Endothelial cell of umbilical vein (primary cell): ENCODE data around the gene NRXN3. TPM values are rescaled to one million over a fixed set of nuclear protein-coding genes. Genes with fewer than 3 reads are reported as not detected.

Experiments used
- BruUV-seq: library from RNA; stranded (reverse); fragments of 400-500 nt; replicated peaks from 2 replicates; lab custom pipeline; 2021; lab: Mats Ljungman, UMichigan
- CTCF ChIA-PET: fragments of 300-600, 350-600 bp; sonication (Branson Sonifier 250); formaldehyde crosslinking; loops from one replicate; lab custom pipeline; 2021; ENCODE audit warnings: antibody characterized with exemption, inconsistent platforms; lab: Charles Lee
- POLR2A ChIA-PET: fragments of 300-600, 350-600 bp; sonication (Branson Sonifier 250); formaldehyde crosslinking; loops from one replicate; lab custom pipeline; 2021; ENCODE audit warnings: antibody characterized with exemption, inconsistent platforms; lab: Charles Lee
- DNase-seq: peaks from one replicate; pipeline ENCODE4 v3.0.0-alpha.2; 2011; ENCODE audit warnings: low read depth, low spot score
- FAIRE-seq: peaks from 2 replicates; lab custom pipeline; 2011; peaks lifted over from hg19 to GRCh38; lab: Jason Lieb, UNC
- H2AFZ ChIP-seq: 2 replicates; pipeline ENCODE4 v1.6.0; 2012; ENCODE audit warnings: low read depth, low read length, control low read depth, inconsistent platforms
- H3K27ac ChIP-seq: 2 replicates; pipeline ENCODE4 v1.5.1; 2011; ENCODE audit warnings: low read depth, mild to moderate bottlenecking, control low read depth, low read length, moderate library complexity; ENCODE audit not compliant: insufficient read depth
- H3K27me3 ChIP-seq, 2 experiments: 2 replicates each; pipeline versions ENCODE4 v1.6.0 to v1.6.1; 2011; ENCODE audit warnings: low read length in 2 of 2, mixed read lengths in 1 of 2; ENCODE audit not compliant: control insufficient read depth in 2 of 2, insufficient read depth in 2 of 2
- H3K36me3 ChIP-seq, 2 experiments: 2 replicates in 1 of 2; 3 replicates in 1 of 2; pipeline ENCODE4 v1.5.1; 2011; ENCODE audit warnings: low read length in 2 of 2, mild to moderate bottlenecking in 1 of 2, moderate library complexity in 1 of 2; ENCODE audit not compliant: control insufficient read depth in 2 of 2, insufficient read depth in 2 of 2; ENCODE audit errors: extremely low read depth in 1 of 2
- H3K4me1 ChIP-seq: 3 replicates; pipeline ENCODE4 v1.5.1; 2011; ENCODE audit warnings: mild to moderate bottlenecking, low read length; ENCODE audit not compliant: control insufficient read depth, insufficient read depth; ENCODE audit errors: extremely low read depth
- H3K4me2 ChIP-seq: 2 replicates; pipeline ENCODE4 v1.6.1; 2011; ENCODE audit warnings: low read length, control low read depth, mixed read lengths; ENCODE audit not compliant: insufficient read depth
- H3K4me3 ChIP-seq, 3 experiments: fragments of 200-600 bp in 1 of 3; sonication (generic), shearing (Covaris generic) in 1 of 3; replicated peaks in 1 of 3; 2 replicates each; pipeline ENCODE4 v1.5.1; 2011 to 2016; ENCODE audit warnings: control low read depth in 3 of 3, low read length in 3 of 3, mild to moderate bottlenecking in 2 of 3, inconsistent platforms in 1 of 3, low read depth in 1 of 3, moderate library complexity in 1 of 3; ENCODE audit not compliant: insufficient read depth in 1 of 3
- H3K79me2 ChIP-seq: 2 replicates; pipeline ENCODE4 v1.6.0; 2012; ENCODE audit warnings: low read length, inconsistent platforms; ENCODE audit not compliant: control insufficient read depth, insufficient read depth
- H3K9ac ChIP-seq: replicated peaks from 2 replicates; pipeline ENCODE3; 2011; ENCODE audit warnings: low read length, control low read depth; ENCODE audit not compliant: insufficient read depth; ENCODE audit errors: extremely low read depth
- H3K9me1 ChIP-seq: replicated peaks from 3 replicates; pipeline ENCODE4 v1.6.0; 2011; ENCODE audit warnings: mild to moderate bottlenecking, low read length; ENCODE audit not compliant: control insufficient read depth, insufficient read depth; ENCODE audit errors: extremely low read depth
- H3K9me3 ChIP-seq: replicated peaks from 2 replicates; pipeline ENCODE4 v1.5.1; 2012; ENCODE audit warnings: low read length, inconsistent platforms; ENCODE audit not compliant: control insufficient read depth, insufficient read depth
- H4K20me1 ChIP-seq: replicated peaks from 2 replicates; pipeline ENCODE3; 2011; ENCODE audit warnings: mild to moderate bottlenecking, low read length; ENCODE audit not compliant: control insufficient read depth, insufficient read depth; ENCODE audit errors: extremely low read depth
- CTCF ChIP-seq, 2 donors: IDR thresholded peaks; 1 replicate in 1 of 2; 2 replicates in 1 of 2; pipeline ENCODE4 v1.5.1; 2011; ENCODE audit warnings: low read length in 2 of 2, mild to moderate bottlenecking in 2 of 2, moderate library complexity in 2 of 2, control low read depth in 1 of 2, inconsistent platforms in 1 of 2, low read depth in 1 of 2; ENCODE audit not compliant: insufficient read depth in 1 of 2; ENCODE audit errors: extremely low read depth in 1 of 2
- EZH2 ChIP-seq: IDR thresholded peaks from 2 replicates; pipeline ENCODE4 v1.6.1; 2012; ENCODE audit warnings: borderline replicate concordance, low read depth, mild to moderate bottlenecking, moderate library complexity, low read length, inconsistent platforms; ENCODE audit not compliant: severe bottlenecking
- FOS ChIP-seq: IDR thresholded peaks from 2 replicates; pipeline ENCODE4 v1.6.1; 2011; ENCODE audit warnings: mild to moderate bottlenecking, low read length, moderate library complexity, borderline replicate concordance; ENCODE audit not compliant: insufficient read depth
- GATA2 ChIP-seq: IDR thresholded peaks from 2 replicates; pipeline ENCODE4 v1.7.0; 2011; ENCODE audit warnings: low read depth, mild to moderate bottlenecking, moderate library complexity, mixed read lengths, low read length; ENCODE audit not compliant: insufficient read length, insufficient read depth
- JUN ChIP-seq: IDR thresholded peaks from 2 replicates; pipeline ENCODE4 v1.6.1; 2011; ENCODE audit warnings: borderline replicate concordance, low read depth; ENCODE audit not compliant: insufficient read length, insufficient read depth
- MAX ChIP-seq: IDR thresholded peaks from 2 replicates; pipeline ENCODE4 v1.6.1; 2011; ENCODE audit not compliant: insufficient read depth, insufficient read length
- MYC ChIP-seq: IDR thresholded peaks from one replicate; pipeline ENCODE4 v1.6.1; 2011; ENCODE audit warnings: mild to moderate bottlenecking, low read depth, low read length
- POLR2A ChIP-seq: IDR thresholded peaks from 2 replicates; pipeline ENCODE4 v1.6.1; 2012; ENCODE audit warnings: low read depth, mild to moderate bottlenecking, control low read depth, low read length
- POLR2AphosphoS5 ChIP-seq: IDR thresholded peaks from 2 replicates; pipeline ENCODE4 v1.6.1; 2012; ENCODE audit warnings: low read depth, mild to moderate bottlenecking, control low read depth, low read length, moderate library complexity; ENCODE audit not compliant: insufficient read depth
- dilution Hi-C: fragments of 300-500 bp; cut with MboI; formaldehyde crosslinking; loops from one replicate; pipeline ENCODE4 v1.15.0; 2019; ENCODE audit warnings: low sequenced_read_pairs; ENCODE audit not compliant: extremely low pct_ligation_motif_present
- intact Hi-C: fragments of 100-400 bp; cut with micrococcal nuclease; formaldehyde crosslinking; loops from one replicate; pipeline ENCODE4 v1.10.0; 2022
- polyA plus RNA-seq, 4 experiments: library from polyadenylated mRNA; depleted of rRNA in 3 of 4; stranded (reverse) in 3 of 4; unstranded in 1 of 4; fragments of >200 nt; gene quantifications; 2 replicates each; pipeline versions ENCODE4 v1.2.1 to v1.2.3, GENCODE V29; 2011 to 2012; ENCODE audit warnings: missing spikeins in 1 of 4
- total RNA-seq: library from RNA; stranded (reverse); gene quantifications from 2 replicates; pipeline ENCODE4 v1.2.3, GENCODE V29; 2021

NRXN3 gene
- total and polyA plus RNA-seq, 2 donors (not counting 3 experiments of a cell fraction or from before 2014, with no cell fraction given) = 0.72 to 4.2 TPM

GRCh38 chr14:79253576-79253975 is 1083.4 kb downstream of the NRXN3 start:
- FAIRE-seq = no peak
- H3K27me3 ChIP-seq = no peaks in the 10 kb centered on the region
- H3K4me2 ChIP-seq = no peak overlapping the region
- no peak for DNase-seq
- no peaks in the 10 kb centered on the region for H3K9me3 ChIP-seq
- intact Hi-C loops = no loop called here
- TF ChIP-seq FOS (no peak), CTCF (IDR thresholded peaks at IDR 0.05; ENCODE audit: extremely low read depth in 1 of 2, insufficient read depth in 1 of 2, low read depth in 1 of 2, low read length in 2 of 2) (no peak), POLR2A (no peak)
- CTCF ChIA-PET = interaction anchor here (1.4 kb wide), 1 partner anchor 320 kb away, joined by 3 read pairs; no protein-coding TSS in a partner anchor
- no peak overlapping the region for H2AFZ ChIP-seq
- H3K36me3 ChIP-seq = no peaks in the 10 kb centered on the region
- H3K4me3 ChIP-seq = no peak overlapping the region
- no TSS peak for BruUV-seq
- no peak overlapping the region for H3K9ac ChIP-seq
- no peaks in the 10 kb centered on the region for H3K4me1 ChIP-seq
- no peaks in the 10 kb centered on the region for H3K9me1 ChIP-seq
- no peak overlapping the region for H3K27ac ChIP-seq
- POLR2A ChIA-PET = no interaction called here
- no peaks in the 10 kb centered on the region for H4K20me1 ChIP-seq
- dilution Hi-C loops = no loop called here
- H3K79me2 ChIP-seq = no peaks in the 10 kb centered on the region

- CTCF ChIA-PET = interaction anchor here (1.4 kb wide), 1 partner anchor 321 kb away, joined by 3 read pairs; no protein-coding TSS in a partner anchor
- POLR2A ChIA-PET = no interaction called here
- no peaks in the 10 kb centered on the region for H3K79me2 ChIP-seq
- no peaks in the 10 kb centered on the region for H4K20me1 ChIP-seq
- dilution Hi-C loops = no loop called here
- no peaks in the 10 kb centered on the region for H3K9me3 ChIP-seq
- FAIRE-seq = no peak
- BruUV-seq = no TSS peak
- no peak overlapping the region for H2AFZ ChIP-seq
- DNase-seq = no peak
- no peaks in the 10 kb centered on the region for H3K4me1 ChIP-seq
- no peaks in the 10 kb centered on the region for H3K27me3 ChIP-seq
- no peak overlapping the region for H3K27ac ChIP-seq
- H3K4me3 ChIP-seq = no peak overlapping the region
- TF ChIP-seq JUN (no peak), EZH2 (no peak), POLR2A (no peak), FOS (no peak), MYC (no peak), MAX (no peak), CTCF (IDR thresholded peaks at IDR 0.05; ENCODE audit: extremely low read depth in 1 of 2, insufficient read depth in 1 of 2, low read depth in 1 of 2, low read length in 2 of 2) (no peak), GATA2 (no peak), POLR2AphosphoS5 (no peak)
- H3K9ac ChIP-seq = no peak overlapping the region
- H3K9me1 ChIP-seq = no peaks in the 10 kb centered on the region
- H3K36me3 ChIP-seq = no peaks in the 10 kb centered on the region
- intact Hi-C loops = no loop called here
- H3K4me2 ChIP-seq = no peak overlapping the region
These were observed 1084.0 kb downstream of the NRXN3 start for GRCh38 chr14:79254069-79254775.
